A549 (cell line): ENCODE measurements around the gene CFAP100. TPM values are rescaled to one million over a fixed set of nuclear protein-coding genes. Genes with fewer than 3 reads are reported as not detected.

Source experiments
- ATAC-seq, 2 experiments: fragments of 200-7000 bp in 1 of 2; fragments of >200 bp in 1 of 2; cut with Nextera tagmentation in 1 of 2; cut with Tn5 transposase in 1 of 2; 3 replicates each; pipeline versions ENCODE4 v1.8.0 to v1.9.1; 2018 to 2020; ENCODE audit warnings: mild to moderate bottlenecking in 1 of 2, moderate library complexity in 1 of 2
- CTCF ChIA-PET: fragments of 300-600 bp; sonication (Branson Sonifier 250); formaldehyde crosslinking; extraction: SDS; loops from one replicate; lab custom pipeline; 2021; ENCODE audit warnings: antibody characterized with exemption, inconsistent platforms; lab: Yijun Ruan, JAX
- POLR2A ChIA-PET: fragments of 350-600 bp; formaldehyde crosslinking; extraction: SDS; loops from one replicate; lab custom pipeline; 2021; ENCODE audit warnings: antibody characterized with exemption, inconsistent platforms; lab: Yijun Ruan, JAX
- DNase-seq, 2 experiments: peaks; one replicate each; pipeline versions ENCODE4 v3.0.0 to v3.0.0-alpha.2; 2011 to 2016; ENCODE audit warnings: low read depth in 1 of 2, low spot score in 1 of 2
- FAIRE-seq: peaks from 2 replicates; lab custom pipeline; 2011; peaks lifted over from hg19 to GRCh38; lab: Jason Lieb, UNC
- H3K27ac ChIP-seq, 2 experiments: fragments of >200 bp; sonication (Bioruptor Twin); formaldehyde crosslinking; 3 replicates each; pipeline ENCODE4 v1.5.1; 2016 to 2017
- H3K4me1 ChIP-seq: fragments of >200 bp; sonication (Bioruptor Twin); formaldehyde crosslinking; 3 replicates; pipeline ENCODE4 v1.6.1; 2016
- H3K4me2 ChIP-seq: fragments of >200 bp; sonication (Bioruptor Twin); formaldehyde crosslinking; 3 replicates; pipeline ENCODE4 v1.6.1; 2016
- H3K4me3 ChIP-seq: fragments of >200 bp; sonication (Bioruptor Twin); formaldehyde crosslinking; 3 replicates; pipeline ENCODE4 v1.5.1; 2016
- H3K9me3 ChIP-seq: fragments of >200 bp; sonication (Bioruptor Twin); formaldehyde crosslinking; 3 replicates; pipeline ENCODE4 v1.6.1; 2016
- CHD2 ChIP-seq: fragments of 150-350 bp; IDR thresholded peaks from 2 replicates; pipeline ENCODE4 v1.6.1; 2014; ENCODE audit warnings: low read length; ENCODE audit not compliant: partially characterized antibody
- EHF ChIP-seq: fragments of 250-450 bp; sonication (Bioruptor Pico); IDR thresholded peaks from 2 replicates; pipeline ENCODE4 v1.5.0; 2020; ENCODE audit warnings: mild to moderate bottlenecking
- EP300 ChIP-seq, 2 experiments: fragments of >200 bp; sonication (Bioruptor Twin); formaldehyde crosslinking; IDR thresholded peaks; 2 replicates in 1 of 2; 3 replicates in 1 of 2; pipeline ENCODE4 v1.6.1; 2016 to 2017
- FOSB ChIP-seq: fragments of 250-450 bp; sonication (Bioruptor Pico); IDR thresholded peaks from 2 replicates; pipeline ENCODE4 v1.5.0; 2020; ENCODE audit warnings: mild to moderate bottlenecking, moderate library complexity
- FOSL2 ChIP-seq, 2 experiments: fragments of 450-650 bp in 1 of 2; fragments of >200 bp in 1 of 2; sonication (Bioruptor Twin) in 1 of 2; formaldehyde crosslinking; IDR thresholded peaks; 2 replicates each; pipeline versions ENCODE4 v1.5.0 to v1.6.1; 2016 to 2020; ENCODE audit warnings: mild to moderate bottlenecking in 1 of 2, moderate library complexity in 1 of 2
- FOXS1 ChIP-seq: fragments of 250-450 bp; sonication (Bioruptor Pico); IDR thresholded peaks from 2 replicates; pipeline ENCODE4 v1.5.0; 2020; ENCODE audit warnings: mild to moderate bottlenecking, moderate library complexity
- GATA3 ChIP-seq: IDR thresholded peaks from 2 replicates; pipeline ENCODE4 v1.6.1; 2012; ENCODE audit warnings: borderline replicate concordance
- HMGXB4 ChIP-seq: fragments of 250-450 bp; sonication (Bioruptor Pico); IDR thresholded peaks from 2 replicates; pipeline ENCODE4 v1.5.0; 2021; ENCODE audit warnings: mild to moderate bottlenecking, moderate library complexity, borderline replicate concordance
- HOXB13 ChIP-seq: fragments of 250-450 bp; sonication (Bioruptor Pico); IDR thresholded peaks from 2 replicates; pipeline ENCODE4 v1.5.0; 2020; ENCODE audit warnings: low read depth, mild to moderate bottlenecking, moderate library complexity
- JUN ChIP-seq, 2 experiments: fragments of >200 bp; sonication (Bioruptor Twin); formaldehyde crosslinking; IDR thresholded peaks; 2 replicates in 1 of 2; 3 replicates in 1 of 2; pipeline ENCODE4 v1.6.1; 2016 to 2017
- JUNB ChIP-seq: fragments of >200 bp; sonication (Bioruptor Twin); formaldehyde crosslinking; IDR thresholded peaks from 2 replicates; pipeline ENCODE4 v1.6.1; 2016
- KDM5A ChIP-seq: fragments of 200-600 bp; sonication (generic); IDR thresholded peaks from 2 replicates; pipeline ENCODE4 v1.6.1; 2016; ENCODE audit warnings: antibody characterized with exemption, mild to moderate bottlenecking
- NPAS2 ChIP-seq: fragments of 250-450 bp; sonication (Bioruptor Pico); IDR thresholded peaks from 2 replicates; pipeline ENCODE4 v1.8.0; 2022; ENCODE audit warnings: mild to moderate bottlenecking, moderate library complexity, borderline replicate concordance
- PHF8 ChIP-seq: fragments of 200-600 bp; sonication (generic); IDR thresholded peaks from 2 replicates; pipeline ENCODE4 v1.6.1; 2016; ENCODE audit warnings: low read depth, mild to moderate bottlenecking, antibody characterized with exemption, moderate library complexity, borderline replicate concordance
- POLR2AphosphoS2 ChIP-seq: conservative IDR thresholded peaks from 2 replicates; pipeline ENCODE4 v1.6.1; 2012; ENCODE audit warnings: low read length, improper control_type of control experiment, inconsistent platforms
- RFX5 ChIP-seq: fragments of 450-650 bp; IDR thresholded peaks from 2 replicates; pipeline ENCODE4 v1.7.1; 2014; ENCODE audit warnings: antibody characterized with exemption, mild to moderate bottlenecking, moderate library complexity
- RNF2 ChIP-seq: fragments of 200-600 bp; sonication (generic); IDR thresholded peaks from 2 replicates; pipeline ENCODE4 v1.6.1; 2016; ENCODE audit warnings: low read depth, mild to moderate bottlenecking, antibody characterized with exemption, moderate library complexity, borderline replicate concordance
- SMC3 ChIP-seq: fragments of >200 bp; sonication (Bioruptor Twin); formaldehyde crosslinking; IDR thresholded peaks from 3 replicates; pipeline ENCODE4 v1.6.1; 2018; ENCODE audit warnings: inconsistent platforms
- TP53 ChIP-seq: fragments of 250-450 bp; sonication (Bioruptor Pico); IDR thresholded peaks from 2 replicates; pipeline ENCODE4 v1.5.0; 2021; ENCODE audit warnings: mild to moderate bottlenecking, moderate library complexity
- USF2 ChIP-seq: fragments of 450-650 bp; IDR thresholded peaks from 2 replicates; pipeline ENCODE4 v1.6.1; 2014; ENCODE audit warnings: antibody characterized with exemption
- ZC3H11A ChIP-seq: fragments of 450-650 bp; IDR thresholded peaks from 2 replicates; pipeline ENCODE4 v1.6.1; 2014; ENCODE audit warnings: antibody characterized with exemption, mild to moderate bottlenecking
- WGBS: methylation state at CpG from one replicate; pipeline ENCODE4 v1.1.6; 2017; ENCODE audit errors: missing lambda C conversion rate; 5-methylcytosine and 5-hydroxymethylcytosine counted together
- polyA plus RNA-seq, 4 experiments: library from polyadenylated mRNA; depleted of rRNA in 3 of 4; stranded (reverse); fragments of >200 nt; fragmentation: RNase III in 1 of 4; extraction: RNeasy Plus Mini Kit Qiagen cat#74134 plus additional on column Dnase treatment in 1 of 4; gene quantifications; 2 replicates in 3 of 4; 3 replicates in 1 of 4; pipeline ENCODE4 v1.2.3, GENCODE V29; 2011 to 2017
- TF ChIP-seq, protein P1 (sequence below): fragments of 150-350 bp; IDR thresholded peaks from 2 replicates; pipeline ENCODE4 v1.6.1; 2014; ENCODE audit warnings: low read depth, mild to moderate bottlenecking, low read length

Gene CFAP100
- polyA plus RNA-seq, 2 of the 4 experiments (the other 2 are of a cell fraction) = not detected

GRCh38 chr3:126431103-126431534, 36.4 kb downstream of the CFAP100 start (continued):
- no peak for TF ChIP-seq KDM5A
- no peak for TF ChIP-seq EHF (CRISPR knock-in tag)
- no peak for TF ChIP-seq USF2
- TF ChIP-seq EP300 (IDR thresholded peaks at IDR 0.05) = no peak

DNA sequence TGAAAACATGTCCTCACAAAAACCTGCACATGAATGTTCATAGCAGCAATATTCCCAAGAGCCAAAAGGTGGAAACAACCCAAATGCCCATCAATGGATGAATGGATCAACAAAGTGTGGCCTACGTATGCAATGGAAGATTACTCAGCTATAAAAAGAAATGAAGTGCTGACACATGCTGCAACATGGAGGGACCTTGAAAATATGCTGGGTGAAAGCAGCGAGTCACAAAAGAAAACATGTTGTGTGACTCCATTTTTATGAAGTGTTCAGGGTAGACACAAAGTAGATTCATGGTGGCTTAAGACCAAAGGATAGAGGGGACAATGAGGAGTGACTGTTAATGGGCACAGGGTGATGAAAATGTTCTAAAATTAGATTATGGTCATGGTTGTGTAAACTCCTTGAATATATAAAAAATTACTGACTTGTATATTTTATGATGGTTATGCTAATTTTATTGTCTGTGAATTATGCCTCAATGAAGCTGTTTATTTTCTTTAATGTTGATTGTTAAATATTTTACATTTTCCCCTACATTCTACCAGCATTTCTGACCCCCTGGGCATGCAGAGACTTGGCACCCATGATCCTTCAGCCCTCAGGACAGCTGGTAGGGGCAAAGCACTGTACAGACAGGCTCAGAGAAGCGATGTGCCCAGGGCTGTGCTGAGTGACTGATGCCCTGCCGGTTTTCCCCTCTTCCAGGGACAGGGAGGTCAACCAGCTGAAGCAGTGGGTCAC, 37.8 kb downstream of the CFAP100 start:
- H3K9me3 ChIP-seq = no peaks in the 10 kb centered on the region
- H3K4me1 ChIP-seq = no peaks in the 10 kb centered on the region
- ATAC-seq = no peak
- H3K27ac ChIP-seq = no peak overlapping the region
- TF ChIP-seq CHD2 (no peak), PHF8 (no peak), HOXB13 (CRISPR knock-in tag) (no peak), POLR2AphosphoS2 (no peak), EHF (CRISPR knock-in tag) (no peak), TP53 (CRISPR knock-in tag) (no peak), USF2 (no peak), FOSB (no peak), EP300 (IDR thresholded peaks at IDR 0.05) (no peak), GATA3 (no peak), KDM5A (no peak), NPAS2 (CRISPR knock-in tag) (no peak), FOSL2 (IDR thresholded peaks at IDR 0.05) (no peak), FOSL2 (CRISPR knock-in tag; IDR thresholded peaks at IDR 0.05) (no peak), RNF2 (no peak), RFX5 (no peak), SMC3 (no peak), HMGXB4 (CRISPR knock-in tag) (no peak), ZC3H11A (no peak), JUN (IDR thresholded peaks at IDR 0.05) (no peak)
- TF ChIP-seq, protein P1, sequence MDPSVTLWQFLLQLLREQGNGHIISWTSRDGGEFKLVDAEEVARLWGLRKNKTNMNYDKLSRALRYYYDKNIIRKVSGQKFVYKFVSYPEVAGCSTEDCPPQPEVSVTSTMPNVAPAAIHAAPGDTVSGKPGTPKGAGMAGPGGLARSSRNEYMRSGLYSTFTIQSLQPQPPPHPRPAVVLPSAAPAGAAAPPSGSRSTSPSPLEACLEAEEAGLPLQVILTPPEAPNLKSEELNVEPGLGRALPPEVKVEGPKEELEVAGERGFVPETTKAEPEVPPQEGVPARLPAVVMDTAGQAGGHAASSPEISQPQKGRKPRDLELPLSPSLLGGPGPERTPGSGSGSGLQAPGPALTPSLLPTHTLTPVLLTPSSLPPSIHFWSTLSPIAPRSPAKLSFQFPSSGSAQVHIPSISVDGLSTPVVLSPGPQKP = no peak
- ChIA-PET CTCF (no interaction called here), POLR2A (no interaction called here)
- no peak overlapping the region for H3K4me2 ChIP-seq
- FAIRE-seq = no peak
- 90% methylated on average over 3 of the region's 4 CpGs for WGBS
- no peak overlapping the region for H3K4me3 ChIP-seq
- DNase-seq = no peak

DNA sequence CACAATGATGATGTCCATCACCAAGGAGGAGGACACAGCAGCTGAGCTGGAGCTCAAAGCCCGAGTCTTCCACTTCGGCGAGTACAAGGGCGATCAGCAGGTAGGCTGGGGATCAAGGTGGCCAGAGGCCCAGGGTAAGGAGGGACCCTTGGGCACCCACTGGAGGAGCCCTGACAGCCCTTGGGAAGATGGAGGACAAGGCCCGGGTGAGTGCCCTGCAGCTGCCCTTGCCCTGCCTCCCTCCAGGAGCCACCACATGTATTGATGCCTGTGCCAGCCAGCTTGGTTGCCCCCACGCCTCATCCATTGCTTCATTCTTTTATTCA, 38.4 kb downstream of the CFAP100 start:
- FAIRE-seq = no peak
- no peak for DNase-seq
- ChIA-PET POLR2A (no interaction called here), CTCF (no interaction called here)
- no peak overlapping the region for H3K4me3 ChIP-seq
- no peaks in the 10 kb centered on the region for H3K4me1 ChIP-seq
- ATAC-seq = no peak
- no peak overlapping the region for H3K27ac ChIP-seq
- 89% methylated on average over 6 of the region's 6 CpGs for WGBS
- no peak overlapping the region for H3K4me2 ChIP-seq
- no peaks in the 10 kb centered on the region for H3K9me3 ChIP-seq
- TF ChIP-seq POLR2AphosphoS2 (no peak), FOXS1 (CRISPR knock-in tag) (no peak), NPAS2 (CRISPR knock-in tag) (no peak), USF2 (no peak), JUNB (no peak), JUN (IDR thresholded peaks at IDR 0.05) (no peak)
